ENCODE measurements around the gene SALL1. TPM values are rescaled to one million over a fixed set of nuclear protein-coding genes. Genes with fewer than 3 reads are reported as not detected.

The SALL1 gene
- total RNA-seq, 1 donor from 2014 or later = not detected

DNA sequence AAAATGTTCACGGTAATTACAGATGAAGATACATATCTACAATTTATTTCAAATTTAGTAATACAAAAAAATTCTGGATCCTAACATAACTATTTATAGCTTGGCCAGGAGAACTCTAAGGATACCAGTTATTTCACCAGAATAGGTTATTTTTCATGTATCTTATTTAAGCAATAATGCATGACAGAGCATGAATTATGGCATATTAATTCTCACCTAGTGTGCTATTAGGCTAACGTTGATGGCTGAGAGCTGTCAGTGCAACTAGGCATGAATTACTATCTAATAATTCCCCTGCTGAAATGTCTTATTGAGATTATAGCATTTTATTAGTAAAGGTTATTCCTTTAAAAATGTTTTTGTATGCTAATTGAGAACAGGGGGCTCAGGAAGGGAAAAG is 44.5 kb downstream of the SALL1 start:
- Mint-ChIP-seq H3K36me3 (ENCODE audit: low read depth) (no peaks in the 10 kb centered on the region), H3K4me3 (no peak overlapping the region), H3K4me1 (no peaks in the 10 kb centered on the region), H3K9me3 (no peaks in the 10 kb centered on the region), H3K27me3 (peaks cover 2% of the 10 kb centered on the region), H3K27ac (no peak overlapping the region)
- intact Hi-C loops (cut with micrococcal nuclease) = no loop called here
- no peak for DNase-seq
- no peak for ATAC-seq (ENCODE audit: low read depth)
- TF ChIP-seq, protein P1, sequence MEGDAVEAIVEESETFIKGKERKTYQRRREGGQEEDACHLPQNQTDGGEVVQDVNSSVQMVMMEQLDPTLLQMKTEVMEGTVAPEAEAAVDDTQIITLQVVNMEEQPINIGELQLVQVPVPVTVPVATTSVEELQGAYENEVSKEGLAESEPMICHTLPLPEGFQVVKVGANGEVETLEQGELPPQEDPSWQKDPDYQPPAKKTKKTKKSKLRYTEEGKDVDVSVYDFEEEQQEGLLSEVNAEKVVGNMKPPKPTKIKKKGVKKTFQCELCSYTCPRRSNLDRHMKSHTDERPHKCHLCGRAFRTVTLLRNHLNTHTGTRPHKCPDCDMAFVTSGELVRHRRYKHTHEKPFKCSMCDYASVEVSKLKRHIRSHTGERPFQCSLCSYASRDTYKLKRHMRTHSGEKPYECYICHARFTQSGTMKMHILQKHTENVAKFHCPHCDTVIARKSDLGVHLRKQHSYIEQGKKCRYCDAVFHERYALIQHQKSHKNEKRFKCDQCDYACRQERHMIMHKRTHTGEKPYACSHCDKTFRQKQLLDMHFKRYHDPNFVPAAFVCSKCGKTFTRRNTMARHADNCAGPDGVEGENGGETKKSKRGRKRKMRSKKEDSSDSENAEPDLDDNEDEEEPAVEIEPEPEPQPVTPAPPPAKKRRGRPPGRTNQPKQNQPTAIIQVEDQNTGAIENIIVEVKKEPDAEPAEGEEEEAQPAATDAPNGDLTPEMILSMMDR (IDR thresholded peaks at IDR 0.05) = no peak
- POLR2A ChIA-PET = no interaction called here
- CTCF ChIA-PET = no interaction called here

DNA sequence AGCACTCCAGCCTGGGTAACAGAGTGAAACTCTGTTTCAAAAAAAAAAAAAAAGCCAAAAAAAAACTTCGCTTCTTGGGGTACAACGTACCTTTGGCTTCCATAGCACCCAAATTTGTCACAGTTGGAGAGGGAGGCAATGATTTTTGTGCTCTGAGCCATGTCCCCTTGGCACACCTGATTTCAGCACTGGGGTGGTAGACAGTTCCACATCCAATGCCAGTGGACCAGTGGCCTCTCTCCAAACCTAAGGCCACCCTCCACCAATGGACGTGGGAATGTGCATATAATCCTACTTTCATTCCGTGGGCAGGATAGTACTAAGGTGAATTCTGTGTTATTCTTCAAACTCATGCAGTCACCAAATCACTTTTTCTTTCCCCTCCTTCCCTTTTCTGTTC is 47.5 kb downstream of the SALL1 start:
- ATAC-seq (ENCODE audit: low read depth) (no peak), DNase-seq (no peak)
- intact Hi-C loops (cut with micrococcal nuclease) = no loop called here
- Mint-ChIP-seq H3K36me3 (ENCODE audit: low read depth) (no peaks in the 10 kb centered on the region), H3K4me1 (no peaks in the 10 kb centered on the region), H3K27me3 (no peaks in the 10 kb centered on the region), H3K27ac (no peak overlapping the region), H3K4me3 (no peak overlapping the region), H3K9me3 (no peaks in the 10 kb centered on the region)
- ChIA-PET POLR2A (no interaction called here), CTCF (no interaction called here)
- TF ChIP-seq, protein P1 (IDR thresholded peaks at IDR 0.05) = no peak

GRCh38 chr16:51097729-51098128 is 53.3 kb downstream of the SALL1 start:
- Mint-ChIP-seq H3K9me3 (no peaks in the 10 kb centered on the region), H3K27me3 (no peaks in the 10 kb centered on the region), H3K4me3 (no peak overlapping the region), H3K27ac (no peak overlapping the region), H3K4me1 (no peaks in the 10 kb centered on the region), H3K36me3 (ENCODE audit: low read depth) (no peaks in the 10 kb centered on the region)
- TF ChIP-seq, protein P1 (IDR thresholded peaks at IDR 0.05) = no peak
- DNase-seq (no peak), ATAC-seq (ENCODE audit: low read depth) (no peak)
- ChIA-PET CTCF (no interaction called here), POLR2A (no interaction called here)
- intact Hi-C loops (cut with micrococcal nuclease) = no loop called here

GRCh38 chr16:51095890-51096626 is 55.0 kb downstream of the SALL1 start:
- H3K9me3 Mint-ChIP-seq = peaks cover 2% of the 10 kb centered on the region
- intact Hi-C loops (cut with micrococcal nuclease) = no loop called here
- ATAC-seq (ENCODE audit: low read depth) (no peak), DNase-seq (no peak)
- H3K4me3 Mint-ChIP-seq = no peak overlapping the region
- H3K27ac Mint-ChIP-seq = no peak overlapping the region
- ChIA-PET CTCF (no interaction called here), POLR2A (no interaction called here)
- TF ChIP-seq, protein P1 (IDR thresholded peaks at IDR 0.05) = no peak
- no peaks in the 10 kb centered on the region for H3K36me3 Mint-ChIP-seq (ENCODE audit: low read depth)
- H3K4me1 Mint-ChIP-seq = no peaks in the 10 kb centered on the region
- H3K27me3 Mint-ChIP-seq = no peaks in the 10 kb centered on the region

DNA sequence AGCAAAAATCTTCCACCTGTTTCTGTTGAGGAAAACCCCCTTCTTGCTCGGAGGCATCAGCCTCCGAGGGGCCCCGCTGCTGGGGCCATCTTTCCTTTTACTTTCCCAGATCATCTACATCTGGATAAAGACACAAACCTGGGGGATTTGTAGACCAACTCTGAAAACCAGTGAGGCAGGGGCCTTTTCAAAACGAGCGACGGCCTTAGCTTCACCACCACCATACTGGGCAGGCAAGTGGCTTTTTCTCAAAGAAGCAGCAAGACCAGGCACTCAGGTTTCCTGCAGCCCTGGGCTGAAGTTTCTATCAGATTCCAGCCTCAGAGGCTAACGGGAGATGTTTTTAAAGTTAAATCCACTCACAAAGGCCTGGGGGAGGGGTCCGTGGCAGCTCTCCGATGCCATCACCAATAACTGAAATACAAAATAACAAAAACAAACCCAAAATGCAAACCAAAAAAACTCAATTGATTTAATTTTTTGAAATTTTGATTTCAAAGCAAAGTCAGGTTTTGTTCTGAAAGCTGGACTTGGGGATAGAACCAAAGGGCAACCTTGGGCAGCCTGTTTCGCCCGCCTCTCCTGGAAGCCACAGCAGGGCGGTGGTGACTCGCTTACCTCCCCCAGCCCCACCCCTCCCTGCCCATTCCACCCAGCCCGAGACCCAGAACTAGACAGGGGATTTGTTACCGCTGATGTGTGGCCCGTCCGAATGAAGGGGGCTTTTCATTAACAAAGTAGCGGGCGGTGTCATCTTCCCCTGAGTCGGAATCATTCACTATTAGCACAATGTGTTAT is 55.8 kb downstream of the SALL1 start:
- no peaks in the 10 kb centered on the region for H3K27me3 Mint-ChIP-seq
- POLR2A ChIA-PET = no interaction called here

More for the DNA sequence above, 55.8 kb downstream of the SALL1 start:
- ATAC-seq (ENCODE audit: low read depth) (no peak), DNase-seq (no peak)
- intact Hi-C loops (cut with micrococcal nuclease) = no loop called here
- TF ChIP-seq, protein P1 (IDR thresholded peaks at IDR 0.05) = no peak
- Mint-ChIP-seq H3K36me3 (ENCODE audit: low read depth) (no peaks in the 10 kb centered on the region), H3K4me1 (no peaks in the 10 kb centered on the region), H3K4me3 (no peak overlapping the region), H3K9me3 (peaks cover 2% of the 10 kb centered on the region), H3K27ac (no peak overlapping the region)
- CTCF ChIA-PET = no interaction called here

All from activated B cell treated with CpG ODN at 0.5 μM for 24 hours (primary cell).